Heart left ventricle (tissue), 16 donors: Measurements from ENCODE around the gene PRLH. TPM values are rescaled to one million over a fixed set of nuclear protein-coding genes. Genes with fewer than 3 reads are reported as not detected.
"Not testable (repeated sequence)": the region's sequence is repeated elsewhere in the genome, so short reads cannot be mapped to it uniquely, and the experiment has no call there.

Source experiments
- ATAC-seq, 4 donors: fragments of 200-7000 bp; cut with Tn5 transposase; one replicate each; pipeline ENCODE4 v1.9.1; 2020 to 2022; ENCODE audit warnings: moderate library complexity in 4 of 4, mild to moderate bottlenecking in 3 of 4, moderate number of reproducible peaks in 1 of 4
- DNase-seq, 5 donors: peaks; one replicate each; pipeline ENCODE4 v3.0.0-alpha.2; 2020
- H3K27ac ChIP-seq, 12 donors: fragments of 200-600 bp; sonication (generic) in 4 of 12; one replicate each; pipeline versions ENCODE4 v1.5.0 to v1.8.0; 2016 to 2022; ENCODE audit warnings: mild to moderate bottlenecking in 2 of 12
- H3K27me3 ChIP-seq, 9 donors: fragments of 200-600 bp; sonication (generic) in 2 of 9; one replicate each; pipeline versions ENCODE4 v1.5.1 to v1.8.0; 2016 to 2022; ENCODE audit warnings: mild to moderate bottlenecking in 3 of 9
- H3K36me3 ChIP-seq, 9 donors: fragments of 200-600 bp; sonication (generic) in 2 of 9; one replicate each; pipeline versions ENCODE4 v1.5.0 to v1.8.0; 2018 to 2022; ENCODE audit warnings: mild to moderate bottlenecking in 2 of 9
- H3K4me1 ChIP-seq, 12 donors: fragments of 200-600 bp; sonication (generic) in 4 of 12; one replicate each; pipeline versions ENCODE4 v1.5.0 to v1.8.0; 2016 to 2022; ENCODE audit warnings: mild to moderate bottlenecking in 3 of 12
- H3K4me3 ChIP-seq, 12 donors: fragments of 200-600 bp; sonication (generic) in 4 of 12; one replicate each; pipeline versions ENCODE4 v1.5.0 to v1.8.0; 2017 to 2022; ENCODE audit warnings: mild to moderate bottlenecking in 9 of 12, moderate library complexity in 4 of 12
- H3K9me3 ChIP-seq, 12 donors: fragments of 200-600 bp; sonication (generic) in 4 of 12; one replicate each; pipeline versions ENCODE4 v1.5.0 to v1.8.0; 2016 to 2022; ENCODE audit warnings: mild to moderate bottlenecking in 1 of 12
- CTCF ChIP-seq, 12 donors: fragments of 200-600 bp; sonication (generic) in 4 of 12; IDR thresholded peaks; one replicate each; pipeline versions ENCODE4 v1.5.0 to v1.8.0; 2018 to 2022; ENCODE audit warnings: antibody characterized with exemption in 12 of 12, mild to moderate bottlenecking in 5 of 12
- POLR2A ChIP-seq, 2 donors: fragments of 450-650 bp; IDR thresholded peaks; one replicate each; pipeline ENCODE4 v1.6.1; 2017; ENCODE audit warnings: antibody characterized with exemption in 2 of 2, mild to moderate bottlenecking in 2 of 2, moderate library complexity in 2 of 2
- WGBS, 4 donors: extraction: QIAGEN DNeasy Blood & Tissue Kit in 2 of 4; methylation state at CpG; one replicate each; pipeline versions ENCODE4 v1.1.5 to v1.1.7; 2013 to 2018; 5-methylcytosine and 5-hydroxymethylcytosine counted together
- intact Hi-C, 10 donors: fragments of 100-400 bp; cut with DNase I; formaldehyde crosslinking; loops; one replicate each; pipeline versions ENCODE4 v1.11.1 to v1.14.2; 2022
- polyA plus RNA-seq, 2 donors: library from polyadenylated mRNA; stranded (reverse); fragments of 200-250 nt; gene quantifications; one replicate each; pipeline ENCODE4 v1.2.3, GENCODE V29; 2013
- total RNA-seq, 9 donors: library from RNA; depleted of rRNA in 2 of 9; stranded (reverse); fragments of >200 nt in 2 of 9; fragmentation: NEBNext Ultra II Directional in 3 of 9; extraction: Animal tissue kit (Norgen Biotek cat#: 25700) in 3 of 9; gene quantifications; one replicate each; pipeline versions ENCODE4 v1.1.0 to v1.2.4, GENCODE V29; 2016 to 2023
- donor health status: ischemic (EF 13 %, LVEDD 7.1; RV severe dilation, severe dysfunction).
- donor health status: healthy with polysubstance abuse.
- donor health status: DM: no; HTN: yes; CAD: no.
- donor health status: DM: no; HTN: no; CAD: no.
- donor health status: ischemic (EF 25% LVEDD 6.9; RV normal size, moderate dysfunction).
- donor health status: ischemic (EF 25% LVEDD 5.7; RV mildly dilated, moderate dysfunction).
- donor health status: healthy.
- donor health status: DM: yes; HTN: yes; CAD: no.
- donor health status: ischemic (EF 35%, LVEDD 5.7; RV mildly dilated, moderate dysfunction).
- donor health status: nonischemic (EF 11% LVEDD 7.7; RV severe dilation, severe dysfunction).
- donor health status: DM: yes; HTN: yes; CAD: no.
- donor health status: PGD.
- donor health status: ischemic (EF 29% LVEDD 5.4; RV normal size, mild dysfunction).
- donor health status: nonischemic (EF 23%, LVEDD 6.1; RV moderate dilation, normal function).

PRLH gene
- total and polyA plus RNA-seq, 11 donors = not detected

DNA sequence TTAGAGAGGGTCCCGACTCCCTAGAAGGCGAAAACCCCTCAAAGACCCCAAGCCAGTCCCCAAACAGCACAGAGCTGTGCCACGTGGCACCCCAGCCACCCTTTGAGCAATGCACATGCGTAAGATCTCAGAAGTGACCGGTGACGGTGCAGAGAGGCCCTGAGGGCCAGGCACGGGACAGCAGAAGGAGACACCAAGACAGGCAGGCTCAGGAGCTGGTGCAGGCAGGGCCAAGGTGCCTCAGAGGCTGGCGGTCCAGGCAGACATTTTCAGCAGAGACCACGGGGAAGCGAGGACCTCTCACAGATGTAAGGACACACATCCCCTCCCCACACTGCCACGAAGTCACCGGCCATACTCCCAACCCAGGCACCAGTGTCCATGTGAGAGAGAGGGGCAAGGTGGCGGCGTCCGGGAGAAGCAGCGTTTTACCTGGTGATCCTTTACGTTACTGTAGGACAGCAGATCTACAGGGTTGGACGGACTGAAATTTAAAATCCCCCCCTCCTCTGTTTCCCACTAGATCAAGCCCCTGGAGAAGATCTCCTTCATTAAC lies 26.1 kb downstream of the PRLH start:
- DNase-seq = peak in 1 of 5 donors; percentile 16
- ATAC-seq = no peak
- Histone ChIP-seq H3K27ac (no peak overlapping the region), H3K4me3 (no peak overlapping the region), H3K4me1 (peaks cover 0 to 38% (median 21%) of the 10 kb centered on the region in 12 donors), H3K9me3 (no peaks in the 10 kb centered on the region), H3K27me3 (peaks cover 0 to 2% (median 0%) of the 10 kb centered on the region in 9 donors), H3K36me3 (no peaks in the 10 kb centered on the region)
- intact Hi-C loops = loop anchor here in 2 of 10 donors (10.0 kb wide), 2 partner anchors 52 to 72 kb away; no protein-coding TSS in a partner anchor
- no peak for TF ChIP-seq CTCF (IDR thresholded peaks at IDR 0.05)
- WGBS, 4 donors = 89 to 97% (median 95%) methylated on average over 18 of the region's 18 CpGs

DNA sequence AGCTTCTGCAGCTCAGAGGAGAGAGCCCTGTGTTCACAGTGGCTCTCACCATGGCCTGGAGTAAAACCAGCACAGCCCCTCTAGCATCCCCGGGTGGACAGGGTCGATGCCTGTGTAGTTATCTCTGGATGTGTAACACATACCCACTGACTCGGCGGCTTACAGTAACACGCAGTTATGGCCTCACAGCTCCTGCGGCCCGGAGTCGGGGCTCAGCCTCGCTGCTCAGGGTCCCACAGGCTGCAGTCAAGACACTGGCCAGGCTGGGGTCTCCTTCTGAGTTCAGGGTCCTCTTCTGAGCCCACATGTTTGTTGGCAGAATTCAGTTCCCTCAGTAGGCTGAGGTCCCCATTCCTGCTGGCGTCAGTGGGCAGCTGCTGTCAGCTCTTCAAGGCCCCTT lies 26.7 kb downstream of the PRLH start:
- Histone ChIP-seq H3K4me1 (peaks cover 0 to 38% (median 21%) of the 10 kb centered on the region in 12 donors), H3K27me3 (peaks cover 0 to 2% (median 0%) of the 10 kb centered on the region in 9 donors), H3K36me3 (no peaks in the 10 kb centered on the region), H3K9me3 (no peaks in the 10 kb centered on the region), H3K4me3 (no peak overlapping the region), H3K27ac (peak overlapping the region in 1 of 12 donors; percentile 79)
- DNase-seq (peak in 1 of 5 donors; percentile 11), ATAC-seq (no peak)
- intact Hi-C loops = loop anchor here in 2 of 10 donors (10.0 kb wide), 2 partner anchors 52 to 72 kb away; no protein-coding TSS in a partner anchor
- 87 to 92% (median 89%) methylated on average over 7 to 10 of the region's 10 CpGs for WGBS, 4 donors
- TF ChIP-seq POLR2A (IDR thresholded peaks at IDR 0.05) (no peak), CTCF (IDR thresholded peaks at IDR 0.05) (no peak)

DNA sequence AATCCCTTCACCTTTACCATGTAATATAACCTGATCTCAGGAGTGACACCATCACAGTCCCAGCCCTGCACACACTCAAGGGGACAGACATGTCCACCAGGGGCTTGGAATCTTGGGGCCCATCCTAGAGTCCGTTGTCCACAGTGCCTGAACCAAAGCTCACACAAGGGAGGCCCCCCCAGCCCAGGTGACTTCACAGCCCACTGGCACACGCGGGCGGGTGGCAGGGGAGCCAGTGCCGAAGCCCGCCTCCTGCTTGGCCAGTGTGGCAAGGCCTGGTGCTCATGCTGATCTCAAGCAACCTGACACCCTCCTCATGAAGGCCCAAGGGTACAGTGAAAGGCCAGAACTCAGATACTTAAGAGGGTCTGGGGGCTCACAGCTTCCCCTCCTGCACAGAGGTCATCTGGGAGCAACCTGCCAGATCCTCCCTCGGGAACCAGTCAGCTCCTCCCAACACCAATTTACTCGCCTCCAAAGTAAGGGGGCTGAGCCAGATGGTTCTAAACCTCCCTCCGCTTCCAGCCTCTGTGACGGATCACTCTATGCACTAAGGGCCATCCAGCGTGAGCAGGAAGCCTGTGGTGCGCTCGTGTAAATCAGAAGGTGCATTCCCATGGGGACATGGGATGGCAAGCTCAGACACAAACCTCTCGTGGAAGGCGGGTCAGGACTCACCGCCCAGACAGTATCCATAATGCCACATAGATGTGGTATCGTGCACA lies 27.4 kb downstream of the PRLH start:
- H3K36me3 ChIP-seq = no peaks in the 10 kb centered on the region
- ATAC-seq = no peak
- 89 to 95% (median 94%) methylated on average over 16 to 17 of the region's 17 CpGs for WGBS, 4 donors
- peak overlapping the region in 3 of 12 donors; percentile 74 to 79 (median 76) for H3K27ac ChIP-seq
- H3K27me3 ChIP-seq = peaks cover 0 to 2% (median 0%) of the 10 kb centered on the region in 9 donors
- TF ChIP-seq POLR2A (IDR thresholded peaks at IDR 0.05) (no peak), CTCF (IDR thresholded peaks at IDR 0.05) (no peak)
- no peaks in the 10 kb centered on the region for H3K9me3 ChIP-seq
- DNase-seq = peak in 1 of 5 donors; percentile 28
- peaks cover 0 to 38% (median 21%) of the 10 kb centered on the region in 12 donors for H3K4me1 ChIP-seq
- intact Hi-C loops = loop anchor here in 2 of 10 donors (10.0 kb wide), 2 partner anchors 51 to 71 kb away; no protein-coding TSS in a partner anchor
- H3K4me3 ChIP-seq = no peak overlapping the region

GRCh38 chr2:237594514-237594871 lies 28.1 kb downstream of the PRLH start:
- WGBS, 4 donors = 53 to 64% (median 58%) methylated on average over 4 to 5 of the region's 5 CpGs
- peak in 1 of 5 donors; percentile 23 for DNase-seq
- H3K4me1 ChIP-seq = peaks cover 0 to 40% (median 22%) of the 10 kb centered on the region in 12 donors
- no peak for TF ChIP-seq POLR2A (IDR thresholded peaks at IDR 0.05)
- TF ChIP-seq CTCF (IDR thresholded peaks at IDR 0.05) = no peak
- H3K27me3 ChIP-seq = peaks cover 0 to 2% (median 0%) of the 10 kb centered on the region in 9 donors
- no peaks in the 10 kb centered on the region for H3K9me3 ChIP-seq
- H3K27ac ChIP-seq = peak overlapping the region in 10 of 12 donors; percentile 29 to 92 (median 72)
- intact Hi-C loops = loop anchor here in 2 of 10 donors (10.0 kb wide), 2 partner anchors 50 to 70 kb away; no protein-coding TSS in a partner anchor
- no peak overlapping the region for H3K4me3 ChIP-seq
- peak in 2 of 4 donors; percentile 3 to 37 for ATAC-seq
- no peaks in the 10 kb centered on the region for H3K36me3 ChIP-seq

- H3K9me3 ChIP-seq, ATAC-seq, H3K36me3 ChIP-seq, H3K4me3 ChIP-seq, DNase-seq, H3K27me3 ChIP-seq: not testable (repeated sequence)
- Histone ChIP-seq H3K4me1 (peaks cover 0 to 44% (median 23%) of the 10 kb centered on the region in 12 donors), H3K27ac (peak overlapping the region in 9 of 12 donors; percentile 54 to 92 (median 74))
- intact Hi-C loops = loop anchor here in 4 of 10 donors (5.0 to 10.0 kb wide), 3 partner anchors 49 to 151 kb away; no protein-coding TSS in a partner anchor
- WGBS, 4 donors = 86 to 98% (median 97%) methylated on average over 5 of the region's 5 CpGs
These were observed 29.6 kb downstream of the PRLH start for GRCh38 chr2:237595829-237596519.
